PC-9 (cell line): Measurements from ENCODE around the gene CFAP97D2. TPM values are rescaled to one million over a fixed set of nuclear protein-coding genes. Genes with fewer than 3 reads are reported as not detected.
"Not testable (repeated sequence)": the region's sequence is repeated elsewhere in the genome, so short reads cannot be mapped to it uniquely, and the experiment has no call there.

Experiments
- BruUV-seq: library from RNA; stranded (reverse); fragments of 400-500 nt; replicated peaks from 2 replicates; lab custom pipeline; 2021; lab: Mats Ljungman, UMichigan
- CTCF ChIA-PET: fragments of 300-600 bp; sonication (Branson Sonifier 250); formaldehyde crosslinking; loops from one replicate; lab custom pipeline; 2022; ENCODE audit warnings: antibody characterized with exemption; lab: Charles Lee
- POLR2A ChIA-PET: fragments of 300-600 bp; sonication (Branson Sonifier 250); formaldehyde crosslinking; loops from one replicate; lab custom pipeline; 2022; ENCODE audit warnings: antibody characterized with exemption; ENCODE audit not compliant: unreplicated experiment; lab: Charles Lee
- DNase-seq, 2 experiments: peaks; one replicate each; pipeline versions ENCODE4 v3.0.0 to v3.0.0-alpha.2; 2015 to 2022; ENCODE audit warnings: mixed read lengths in 1 of 2
- H2AFZ ChIP-seq: fragments of 200-600 bp; sonication (generic); 2 replicates; pipeline ENCODE4 v1.8.1; 2017; ENCODE audit warnings: antibody characterized with exemption
- H3F3A ChIP-seq: fragments of 200-600 bp; sonication (generic); 2 replicates; pipeline ENCODE4 v1.8.1; 2017; ENCODE audit warnings: antibody characterized with exemption, mild to moderate bottlenecking, low read depth; ENCODE audit not compliant: insufficient read depth
- H3K27ac ChIP-seq: fragments of 200-600 bp; sonication (generic); 2 replicates; pipeline ENCODE4 v1.6.1; 2016; ENCODE audit warnings: mixed run types
- H3K27me3 ChIP-seq: fragments of 200-600 bp; sonication (generic); 2 replicates; pipeline ENCODE4 v1.6.1; 2016; ENCODE audit warnings: low read depth, mixed run types; ENCODE audit not compliant: insufficient read depth
- H3K36me3 ChIP-seq: fragments of 200-600 bp; sonication (generic); 2 replicates; pipeline ENCODE4 v1.6.1; 2016; ENCODE audit warnings: low read depth, mixed run types
- H3K4me1 ChIP-seq: fragments of 200-600 bp; sonication (generic); replicated peaks from 2 replicates; pipeline ENCODE4 v1.6.1; 2016; ENCODE audit warnings: mixed run types; ENCODE audit not compliant: insufficient read depth
- H3K4me2 ChIP-seq: fragments of 200-600 bp; sonication (generic); 2 replicates; pipeline ENCODE4 v1.6.1; 2017; ENCODE audit warnings: mixed run types
- H3K4me3 ChIP-seq: fragments of 200-600 bp; sonication (generic); 2 replicates; pipeline ENCODE4 v1.6.1; 2016; ENCODE audit warnings: mixed run types
- H3K79me2 ChIP-seq: fragments of 200-600 bp; sonication (generic); 2 replicates; pipeline ENCODE4 v1.6.1; 2017; ENCODE audit warnings: low read depth, mixed run types
- H3K9me2 ChIP-seq: fragments of 200-600 bp; sonication (generic); 2 replicates; pipeline ENCODE4 v1.8.1; 2017; ENCODE audit warnings: mild to moderate bottlenecking; ENCODE audit not compliant: insufficient read depth
- H3K9me3 ChIP-seq: fragments of 200-600 bp; sonication (generic); 2 replicates; pipeline ENCODE4 v1.8.1; 2016; ENCODE audit warnings: low read depth; ENCODE audit not compliant: insufficient read depth
- H4K20me1 ChIP-seq: fragments of 200-600 bp; sonication (generic); 2 replicates; pipeline ENCODE4 v1.8.1; 2017; ENCODE audit not compliant: insufficient read depth
- CTCF ChIP-seq: fragments of 200-600 bp; sonication (generic); conservative IDR thresholded peaks from 2 replicates; pipeline ENCODE4 v1.6.1; 2017; ENCODE audit warnings: mixed run types, antibody characterized with exemption, mild to moderate bottlenecking, moderate library complexity
- EZH2 ChIP-seq: fragments of 200-600 bp; sonication (generic); IDR thresholded peaks from 2 replicates; pipeline ENCODE4 v1.8.0; 2017; ENCODE audit warnings: antibody characterized with exemption, low read depth
- intact Hi-C: fragments of 100-400 bp; cut with micrococcal nuclease; formaldehyde crosslinking; loops from one replicate; pipeline ENCODE4 v1.10.0; 2022; ENCODE audit not compliant: unreplicated experiment
- total RNA-seq: library from RNA; stranded (reverse); gene quantifications from 2 replicates; pipeline ENCODE4 v1.2.3, GENCODE V29; 2021

CFAP97D2 gene
- total RNA-seq, 1 experiment from 2014 or later, result not detected

- intact Hi-C loops, result loop anchor here (5.0 kb wide), 1 partner anchor 160 kb away; the partner anchor contains the start of gene C13orf46
- Histone ChIP-seq H3K4me1 (peaks cover 16% of the 10 kb centered on the region), H3K9me2 (no peaks in the 10 kb centered on the region), H3K4me2 (peak within 1 kb of the TSS; percentile 96), H4K20me1 (no peaks in the 10 kb centered on the region), H2AFZ (peak within 1 kb of the TSS; percentile 81), H3F3A (peaks cover 13% of the 10 kb centered on the region; the same call in 1 of the 2 replicates), H3K4me3 (peak within 1 kb of the TSS; percentile 78), H3K27me3 (no peaks in the 10 kb centered on the region), H3K79me2 (peaks cover 21% of the 10 kb centered on the region), H3K9me3 (no peaks in the 10 kb centered on the region), H3K36me3 (no peaks in the 10 kb centered on the region), H3K27ac (no peak within 1 kb of the TSS)
- BruUV-seq, result no TSS peak
- DNase-seq, result peak; percentile 49 to 76
- POLR2A ChIA-PET, result no interaction called here
- CTCF ChIA-PET, result no interaction called here
- TF ChIP-seq EZH2 (no peak), CTCF (no peak)
Observed at GRCh38 chr13:114132419-114133121, 46.5 kb upstream of the CFAP97D2 start, which contains the start of gene RASA3. RASA3 (minus strand) TSS chr13:114132623; CDS start chr13:114132489, 134 bp downstream.

- H3K4me3 ChIP-seq, H3K27ac ChIP-seq, CTCF ChIA-PET, DNase-seq, H3K27me3 ChIP-seq, H3K9me3 ChIP-seq, H3K36me3 ChIP-seq, POLR2A ChIA-PET, H4K20me1 ChIP-seq, H3K9me2 ChIP-seq, H2AFZ ChIP-seq, BruUV-seq, H3K4me2 ChIP-seq: not testable (repeated sequence)
- Histone ChIP-seq H3K4me1 (peaks cover 16% of the 10 kb centered on the region), H3K79me2 (peaks cover 21% of the 10 kb centered on the region), H3F3A (peaks cover 13% of the 10 kb centered on the region; the same call in 1 of the 2 replicates)
- intact Hi-C loops, result loop anchor here (5.0 kb wide), 1 partner anchor 161 kb away; the partner anchor contains the start of gene C13orf46
Observed at GRCh38 chr13:114133126-114133525, 45.9 kb upstream of the CFAP97D2 start.

DNA sequence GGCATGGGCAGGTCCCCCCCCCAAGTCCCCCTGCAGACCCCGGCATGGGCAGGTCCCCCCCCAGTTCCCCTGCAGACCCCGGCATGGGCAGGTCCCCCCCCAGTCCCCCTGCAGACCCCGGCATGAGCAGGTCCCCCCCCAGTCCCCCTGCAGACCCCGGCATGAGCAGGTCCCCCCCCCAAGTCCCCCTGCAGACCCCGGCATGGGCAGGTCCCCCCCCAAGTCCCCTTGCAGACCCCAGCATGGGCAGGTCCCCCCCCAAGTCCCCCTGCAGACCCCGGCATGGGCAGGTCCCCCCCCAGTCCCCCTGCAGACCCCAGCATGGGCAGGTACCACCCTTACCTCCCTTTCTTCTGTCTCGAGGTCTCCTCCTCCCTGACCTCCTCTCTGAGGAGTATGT, 45.5 kb upstream of the CFAP97D2 start:
- BruUV-seq, result not testable (repeated sequence)

More for the DNA sequence above, 45.5 kb upstream of the CFAP97D2 start:
- H3K27ac ChIP-seq, H4K20me1 ChIP-seq, H3K36me3 ChIP-seq, H3K4me3 ChIP-seq, DNase-seq, H3K9me3 ChIP-seq, CTCF ChIA-PET, H3K9me2 ChIP-seq, POLR2A ChIA-PET, H3K4me2 ChIP-seq, H3K27me3 ChIP-seq, H2AFZ ChIP-seq: not testable (repeated sequence)
- H3F3A ChIP-seq, result peaks cover 13% of the 10 kb centered on the region; the same call in 1 of the 2 replicates
- H3K79me2 ChIP-seq, result peaks cover 20% of the 10 kb centered on the region
- intact Hi-C loops, result loop anchor here (5.0 kb wide), 1 partner anchor 161 kb away; the partner anchor contains the start of gene C13orf46
- H3K4me1 ChIP-seq, result peaks cover 16% of the 10 kb centered on the region
